GM13976 (cell line): Measurements from ENCODE around the gene NCOA7.

Source experiments
- DNase-seq: peaks from one replicate; pipeline ENCODE4 v3.0.0; 2012; ENCODE audit warnings: low spot score
- in situ Hi-C: fragments of 300-500 bp; cut with MboI; formaldehyde crosslinking; loops from one replicate; pipeline ENCODE4 v1.12.0; 2022; ENCODE audit warnings: low sequenced_read_pairs, mixed read lengths, inconsistent platforms; ENCODE audit not compliant: unreplicated experiment
- TF ChIP-seq, protein P1 (sequence below): IDR thresholded peaks from 2 replicates; pipeline ENCODE4 v1.5.1; 2012; ENCODE audit warnings: borderline replicate concordance, mild to moderate bottlenecking; ENCODE audit not compliant: insufficient read depth; ENCODE audit errors: extremely low read depth, missing control alignments, control extremely low read depth

Gene NCOA7

DNA sequence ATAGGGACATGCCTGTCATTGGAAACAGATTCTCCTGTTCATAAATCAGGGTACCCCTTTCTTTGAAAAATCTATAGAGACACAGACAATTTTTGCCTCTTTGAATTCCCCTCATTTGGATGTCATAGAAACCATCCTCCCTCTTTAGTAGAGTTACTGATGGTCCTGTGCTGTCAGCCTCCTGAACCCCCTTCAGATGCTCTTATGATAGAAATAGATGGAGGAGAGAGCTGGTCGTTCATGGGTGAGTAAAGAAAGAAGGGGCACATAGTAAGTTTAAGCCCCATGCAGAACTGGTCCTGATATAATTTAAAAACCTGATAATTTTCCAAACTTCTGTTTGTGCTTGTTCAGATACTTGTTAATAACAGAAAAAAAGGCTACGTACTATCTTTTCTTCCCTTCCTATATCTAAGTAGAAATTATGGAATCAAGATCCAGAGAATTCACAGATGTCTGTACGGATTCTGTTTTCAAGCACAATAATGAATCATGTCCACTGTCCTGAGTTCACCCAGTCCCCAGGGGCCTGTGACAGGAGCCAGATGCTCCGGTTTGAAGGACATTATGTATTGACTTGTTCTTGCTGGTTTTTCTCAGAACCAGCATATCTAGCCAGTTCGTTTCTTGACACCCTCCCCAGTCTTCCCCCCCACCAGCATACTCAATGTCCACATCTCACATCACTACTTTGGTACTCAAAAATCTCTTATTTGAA, 78.1 kb downstream of the NCOA7 start:
- in situ Hi-C loops = no loop called here
- no peak for DNase-seq
- TF ChIP-seq, protein P1, sequence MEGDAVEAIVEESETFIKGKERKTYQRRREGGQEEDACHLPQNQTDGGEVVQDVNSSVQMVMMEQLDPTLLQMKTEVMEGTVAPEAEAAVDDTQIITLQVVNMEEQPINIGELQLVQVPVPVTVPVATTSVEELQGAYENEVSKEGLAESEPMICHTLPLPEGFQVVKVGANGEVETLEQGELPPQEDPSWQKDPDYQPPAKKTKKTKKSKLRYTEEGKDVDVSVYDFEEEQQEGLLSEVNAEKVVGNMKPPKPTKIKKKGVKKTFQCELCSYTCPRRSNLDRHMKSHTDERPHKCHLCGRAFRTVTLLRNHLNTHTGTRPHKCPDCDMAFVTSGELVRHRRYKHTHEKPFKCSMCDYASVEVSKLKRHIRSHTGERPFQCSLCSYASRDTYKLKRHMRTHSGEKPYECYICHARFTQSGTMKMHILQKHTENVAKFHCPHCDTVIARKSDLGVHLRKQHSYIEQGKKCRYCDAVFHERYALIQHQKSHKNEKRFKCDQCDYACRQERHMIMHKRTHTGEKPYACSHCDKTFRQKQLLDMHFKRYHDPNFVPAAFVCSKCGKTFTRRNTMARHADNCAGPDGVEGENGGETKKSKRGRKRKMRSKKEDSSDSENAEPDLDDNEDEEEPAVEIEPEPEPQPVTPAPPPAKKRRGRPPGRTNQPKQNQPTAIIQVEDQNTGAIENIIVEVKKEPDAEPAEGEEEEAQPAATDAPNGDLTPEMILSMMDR = no peak

DNA sequence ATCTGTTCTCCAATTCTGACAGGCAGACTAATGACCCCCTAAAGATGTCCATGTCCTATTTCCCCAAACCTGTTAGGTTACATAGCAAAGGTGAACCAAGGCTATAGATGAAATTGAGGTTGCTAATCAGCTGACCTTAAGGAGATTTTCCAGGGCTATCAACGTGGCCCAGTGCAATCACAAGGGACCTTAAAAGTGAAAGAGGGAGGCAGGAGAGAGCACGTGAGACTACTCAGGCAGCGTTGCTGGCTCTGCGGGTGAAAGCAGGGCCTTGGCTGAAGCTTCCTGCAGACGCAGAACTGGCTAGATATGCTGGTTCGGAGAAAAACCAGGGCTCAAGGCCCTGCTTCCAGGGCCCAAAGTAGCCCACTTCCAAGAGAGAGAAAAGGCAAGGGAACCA, 78.7 kb downstream of the NCOA7 start:
- in situ Hi-C loops = no loop called here
- DNase-seq = no peak
- TF ChIP-seq, protein P1 = no peak

DNA sequence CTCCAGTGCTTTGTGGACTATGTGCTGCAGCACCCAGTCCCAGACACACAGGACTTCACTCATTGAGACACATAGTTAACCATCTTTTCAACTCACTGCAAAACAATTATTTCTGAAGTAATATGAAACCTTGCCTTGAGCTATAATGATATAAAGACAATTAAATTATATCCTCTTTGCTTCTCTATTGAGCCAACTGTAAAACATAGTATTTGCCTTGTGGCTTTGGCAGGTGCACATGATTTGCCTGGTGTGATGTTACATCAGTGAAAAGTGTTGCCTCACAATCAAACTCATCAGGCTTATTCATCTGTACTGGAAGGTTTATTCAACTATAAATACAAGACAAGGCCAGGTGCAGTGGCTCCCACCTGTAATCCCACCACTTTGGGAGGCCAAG, 80.6 kb downstream of the NCOA7 start:
- no peak for DNase-seq
- TF ChIP-seq, protein P1 = no peak
- in situ Hi-C loops = no loop called here

DNA sequence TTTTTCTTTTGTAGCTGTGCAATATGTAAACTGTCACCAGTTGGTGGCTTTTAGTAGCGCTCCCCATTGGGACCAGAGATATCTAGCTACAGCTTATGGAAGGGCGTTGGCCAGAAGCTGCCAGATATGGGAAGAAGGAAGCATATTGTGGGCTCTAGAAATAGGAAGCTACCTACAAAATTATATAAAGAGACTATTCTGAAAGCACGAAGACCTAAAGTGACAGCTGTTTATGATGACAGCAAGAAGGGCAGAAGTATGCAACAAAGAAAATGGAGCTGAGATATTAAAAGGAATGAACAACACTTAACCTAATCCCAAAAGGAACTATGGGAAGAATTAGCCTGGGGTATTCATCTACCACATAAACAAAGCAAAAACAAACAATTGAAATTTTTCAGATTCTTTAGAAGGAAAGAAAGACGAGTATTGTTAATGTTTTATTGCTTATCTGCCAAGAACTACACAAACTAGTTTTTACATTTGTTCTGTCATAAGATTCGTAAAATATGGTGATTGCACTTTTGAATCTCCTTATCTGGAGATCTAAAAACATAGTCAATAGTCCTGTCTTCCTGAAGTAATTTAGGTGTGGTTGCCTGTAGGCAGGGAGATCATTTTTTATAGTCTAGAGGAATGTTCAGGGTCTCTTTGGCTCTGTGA, 81.6 kb downstream of the NCOA7 start:
- DNase-seq = no peak
- in situ Hi-C loops = no loop called here
- TF ChIP-seq, protein P1 = no peak

DNA sequence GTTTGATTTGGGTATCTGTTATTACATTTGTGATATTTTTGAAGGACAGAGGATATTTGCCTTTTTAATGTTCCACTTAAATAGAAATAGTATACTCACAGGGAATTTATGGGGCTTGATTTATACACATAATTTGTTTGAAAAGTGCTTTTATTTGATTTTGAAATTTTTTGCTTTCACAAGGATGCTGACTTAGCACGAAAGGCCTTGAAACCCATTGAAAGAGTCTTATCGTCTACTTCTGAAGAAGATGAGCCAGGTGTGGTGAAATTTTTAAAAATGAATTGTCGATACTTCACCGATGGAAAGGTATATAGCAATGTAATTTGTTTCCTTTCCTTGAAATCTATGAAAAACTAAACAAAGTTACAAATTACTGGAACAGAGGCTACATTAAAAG, 91.5 kb downstream of the NCOA7 start:
- in situ Hi-C loops = no loop called here
- TF ChIP-seq, protein P1 = no peak
- DNase-seq = no peak

DNA sequence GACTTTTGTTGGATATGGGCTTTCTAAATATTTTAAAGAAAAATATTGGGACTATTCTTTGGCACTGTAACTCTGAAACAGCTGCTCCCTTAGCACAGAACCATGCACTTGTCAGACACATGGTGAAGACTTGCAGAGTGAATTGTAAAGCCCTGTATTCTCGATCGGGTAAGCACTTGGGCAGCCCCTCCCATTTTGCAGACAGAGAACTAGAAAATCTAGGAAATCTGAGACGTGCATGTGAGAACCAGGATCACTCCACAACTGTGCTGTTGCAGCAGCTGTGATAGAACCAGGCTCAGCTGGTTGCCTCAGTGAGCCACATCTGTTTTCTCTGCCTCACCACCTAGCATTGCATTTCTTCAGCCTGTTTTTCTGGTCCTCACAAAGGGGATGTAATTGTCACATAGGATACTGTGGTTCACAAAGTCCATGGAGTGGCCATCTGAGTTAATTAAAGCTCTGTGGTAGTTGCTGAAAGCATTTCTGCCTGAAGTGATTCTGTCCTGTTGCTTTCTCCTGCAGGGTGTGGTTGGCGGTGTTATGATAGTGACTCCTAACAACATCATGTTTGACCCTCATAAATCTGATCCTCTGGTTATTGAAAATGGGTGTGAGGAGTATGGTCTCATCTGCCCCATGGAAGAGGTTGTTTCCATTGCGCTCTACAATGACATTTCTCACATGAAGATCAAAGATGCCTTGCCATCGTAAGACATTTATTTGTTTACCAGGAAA, 94.0 kb downstream of the NCOA7 start:
- TF ChIP-seq, protein P1 = no peak
- in situ Hi-C loops = no loop called here
- no peak for DNase-seq
